Mesenchymal stem cell (in vitro differentiated cells and primary cell): ENCODE data around the gene A4GALT.
"Not testable (repeated sequence)": the region's sequence is repeated elsewhere in the genome, so short reads cannot be mapped to it uniquely, and the experiment has no call there.

ENCODE experiments used
- DNase-seq: peaks from one replicate; pipeline ENCODE4 v3.0.0-alpha.2; 2013
- H2AFZ ChIP-seq: one replicate; pipeline ENCODE4 v1.6.1; 2013; ENCODE audit warnings: low read depth, mild to moderate bottlenecking, control low read depth, inconsistent platforms, low read length, moderate library complexity
- H2AK5ac ChIP-seq: 2 replicates; pipeline ENCODE4 v1.6.1; 2013; ENCODE audit warnings: low read length, moderate library complexity, mild to moderate bottlenecking, inconsistent platforms; ENCODE audit not compliant: severe bottlenecking
- H2BK120ac ChIP-seq: one replicate; pipeline ENCODE4 v1.6.1; 2013; ENCODE audit warnings: low read depth, mild to moderate bottlenecking, inconsistent platforms, low read length, moderate library complexity
- H2BK12ac ChIP-seq, 2 experiments: one replicate each; pipeline ENCODE4 v1.6.1; 2013; ENCODE audit warnings: inconsistent platforms in 2 of 2, low read length in 2 of 2, mild to moderate bottlenecking in 2 of 2, moderate library complexity in 2 of 2, control low read depth in 1 of 2
- H2BK15ac ChIP-seq: one replicate; pipeline ENCODE4 v1.6.1; 2013; ENCODE audit warnings: mild to moderate bottlenecking, low read depth, inconsistent platforms; ENCODE audit not compliant: poor library complexity, severe bottlenecking
- H2BK5ac ChIP-seq: 2 replicates; pipeline ENCODE4 v1.6.1; 2013; ENCODE audit warnings: low read depth, mild to moderate bottlenecking, low read length, control low read depth, inconsistent platforms; ENCODE audit not compliant: poor library complexity, severe bottlenecking
- H3K14ac ChIP-seq, 2 experiments: one replicate each; pipeline ENCODE4 v1.6.1; 2013; ENCODE audit warnings: inconsistent platforms in 2 of 2, low read length in 2 of 2, control low read depth in 1 of 2, mild to moderate bottlenecking in 1 of 2, moderate library complexity in 1 of 2
- H3K18ac ChIP-seq, 2 experiments: one replicate each; pipeline ENCODE4 v1.6.1; 2013; ENCODE audit warnings: inconsistent platforms in 2 of 2, low read length in 2 of 2, control low read depth in 1 of 2, low read depth in 1 of 2, mild to moderate bottlenecking in 1 of 2
- H3K23ac ChIP-seq, 2 experiments: one replicate each; pipeline ENCODE4 v1.6.1; 2013; ENCODE audit warnings: inconsistent platforms in 2 of 2, low read length in 2 of 2, mild to moderate bottlenecking in 2 of 2, moderate library complexity in 2 of 2, control low read depth in 1 of 2
- H3K27ac ChIP-seq: 2 replicates; pipeline ENCODE4 v1.5.1; 2013; ENCODE audit warnings: mild to moderate bottlenecking, moderate library complexity, low read length, control low read depth, inconsistent platforms; ENCODE audit not compliant: poor library complexity, severe bottlenecking
- H3K27me3 ChIP-seq, 2 experiments: 2 replicates each; pipeline versions ENCODE4 v1.6.1 to v1.7.0; 2013; ENCODE audit warnings: low read length in 2 of 2, mild to moderate bottlenecking in 2 of 2, moderate library complexity in 2 of 2, control low read depth in 1 of 2, inconsistent platforms in 1 of 2; ENCODE audit not compliant: control insufficient read depth in 1 of 2, insufficient read depth in 1 of 2
- H3K36me3 ChIP-seq, 2 experiments: 2 replicates each; pipeline versions ENCODE4 v1.6.1 to v1.7.0; 2013; ENCODE audit warnings: low read length in 2 of 2, control low read depth in 1 of 2, inconsistent platforms in 1 of 2, low read depth in 1 of 2, mild to moderate bottlenecking in 1 of 2; ENCODE audit not compliant: insufficient read depth in 2 of 2, control insufficient read depth in 1 of 2
- H3K4ac ChIP-seq, 2 experiments: one replicate each; pipeline ENCODE4 v1.6.1; 2013; ENCODE audit warnings: inconsistent platforms in 2 of 2, low read length in 2 of 2, mild to moderate bottlenecking in 2 of 2, moderate library complexity in 2 of 2, control low read depth in 1 of 2, low read depth in 1 of 2
- H3K4me1 ChIP-seq: 2 replicates; pipeline ENCODE4 v1.6.1; 2013; ENCODE audit warnings: low read depth, low read length, control low read depth; ENCODE audit not compliant: control insufficient read depth, insufficient read depth
- H3K4me2 ChIP-seq: 2 replicates; pipeline ENCODE4 v1.6.1; 2013; ENCODE audit warnings: low read length, mild to moderate bottlenecking, inconsistent platforms; ENCODE audit not compliant: poor library complexity, severe bottlenecking
- H3K4me3 ChIP-seq, 2 experiments: 2 replicates each; pipeline versions ENCODE4 v1.5.1 to v1.7.0; 2013; ENCODE audit warnings: low read length in 2 of 2, mild to moderate bottlenecking in 2 of 2, control low read depth in 1 of 2, low read depth in 1 of 2; ENCODE audit not compliant: insufficient read depth in 1 of 2
- H3K79me1 ChIP-seq: replicated peaks from 2 replicates; pipeline ENCODE4 v1.6.1; 2013; ENCODE audit warnings: mild to moderate bottlenecking, control low read depth, low read length, inconsistent platforms; ENCODE audit not compliant: poor library complexity, severe bottlenecking
- H3K9ac ChIP-seq: 2 replicates; pipeline ENCODE4 v1.7.0; 2013; ENCODE audit warnings: mild to moderate bottlenecking, low read length, moderate library complexity
- H3K9me3 ChIP-seq: 2 replicates; pipeline ENCODE4 v1.7.0; 2013; ENCODE audit warnings: mild to moderate bottlenecking, low read length; ENCODE audit not compliant: control insufficient read depth
- H4K8ac ChIP-seq: one replicate; pipeline ENCODE4 v1.6.1; 2013; ENCODE audit warnings: inconsistent platforms, mild to moderate bottlenecking, low read length, moderate library complexity
- H4K91ac ChIP-seq: one replicate; pipeline ENCODE4 v1.6.1; 2013; ENCODE audit warnings: mild to moderate bottlenecking, low read length, inconsistent platforms
- WGBS: methylation state at CpG from one replicate; pipeline ENCODE4 v1.1.7; 2013; ENCODE audit warnings: mixed read lengths; 5-methylcytosine and 5-hydroxymethylcytosine counted together

A4GALT gene

DNA sequence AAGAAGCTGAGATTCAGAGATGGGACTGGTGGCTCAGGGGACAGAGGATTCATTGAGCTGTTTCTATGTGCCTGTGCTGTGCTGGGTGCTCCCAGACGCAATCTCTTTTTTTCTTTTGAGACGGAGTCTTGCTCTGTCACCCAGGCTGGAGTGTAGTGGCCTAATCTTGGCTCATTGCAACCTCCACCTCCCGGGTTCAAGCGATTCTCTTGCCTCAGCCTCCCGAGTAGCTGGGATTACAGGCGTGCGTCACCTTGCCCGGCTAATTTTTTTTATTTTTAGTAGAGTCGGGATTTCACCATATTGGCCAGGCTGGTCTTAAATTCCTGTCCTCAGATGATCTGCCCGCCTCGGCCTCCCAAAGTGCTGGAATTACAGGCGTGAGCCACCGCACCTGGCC, 47.6 kb downstream of the A4GALT start:
- not testable (repeated sequence) for H3K36me3 ChIP-seq, H3K27ac ChIP-seq, H3K18ac ChIP-seq, H3K23ac ChIP-seq, H2AFZ ChIP-seq, H3K14ac ChIP-seq, H3K4me3 ChIP-seq, H2BK15ac ChIP-seq, H3K79me1 ChIP-seq, H3K27me3 ChIP-seq, H4K91ac ChIP-seq, H2BK12ac ChIP-seq, H3K9me3 ChIP-seq, DNase-seq, H3K4me1 ChIP-seq, H2BK5ac ChIP-seq, H2AK5ac ChIP-seq, H2BK120ac ChIP-seq, H3K4me2 ChIP-seq, H3K4ac ChIP-seq, H4K8ac ChIP-seq, H3K9ac ChIP-seq
- WGBS, result 97% methylated on average over 13 of the region's 13 CpGs

DNA sequence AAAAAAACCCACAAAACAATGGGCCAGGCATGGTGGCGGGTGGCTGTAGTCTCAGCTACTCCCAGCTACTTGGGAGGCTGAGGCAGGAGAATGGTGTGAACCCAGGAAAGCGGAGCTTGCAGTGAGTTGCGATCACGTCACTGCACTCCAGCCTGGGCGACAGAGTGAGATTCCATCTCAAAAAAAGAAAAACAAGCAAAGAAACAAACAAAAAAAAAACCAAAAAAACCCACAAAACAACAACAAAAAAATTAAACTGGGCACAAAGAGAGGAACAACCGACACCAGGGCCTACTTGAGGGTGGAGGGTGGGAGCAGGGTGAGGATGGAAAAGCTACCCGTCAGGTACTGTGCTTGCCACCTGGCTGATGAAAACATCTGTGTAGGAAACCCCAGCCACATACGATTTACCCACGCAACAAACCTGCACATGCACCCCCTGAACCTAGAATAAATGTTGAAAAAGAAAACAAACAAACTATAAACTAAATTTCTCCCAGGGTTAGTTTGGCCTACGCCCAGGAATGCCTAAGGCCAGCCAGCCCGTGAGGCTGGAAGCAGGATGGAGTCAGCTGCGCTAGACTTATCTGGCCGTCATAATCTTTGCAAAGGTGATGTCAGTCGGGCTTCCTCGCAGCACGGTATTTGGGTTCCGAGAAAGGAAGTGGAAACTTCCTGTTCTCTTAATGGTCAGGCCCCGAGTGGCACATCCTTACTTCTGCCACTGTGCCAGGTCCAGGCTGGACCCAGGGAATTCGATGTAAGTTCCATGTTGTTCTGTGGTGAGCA, 49.6 kb downstream of the A4GALT start:
- H3K9ac ChIP-seq, result no peak overlapping the region
- H3K4me1 ChIP-seq, result peaks cover 4% of the 10 kb centered on the region
- no peak for DNase-seq
- no peak overlapping the region for H2BK5ac ChIP-seq
- H3K4me3 ChIP-seq, result no peak overlapping the region
- no peak overlapping the region for H3K4me2 ChIP-seq
- H4K91ac ChIP-seq, result no peak overlapping the region
- H3K23ac ChIP-seq, result peak overlapping the region in 1 of 2 experiments; percentile 51
- H3K9me3 ChIP-seq, result no peaks in the 10 kb centered on the region
- no peak overlapping the region for H2AFZ ChIP-seq
- no peak overlapping the region for H2BK12ac ChIP-seq
- H3K18ac ChIP-seq, result no peak overlapping the region
- H3K27ac ChIP-seq, result no peak overlapping the region
- H2AK5ac ChIP-seq, result no peak overlapping the region
- no peak overlapping the region for H2BK15ac ChIP-seq
- no peak overlapping the region for H3K4ac ChIP-seq
- no peak overlapping the region for H3K14ac ChIP-seq
- 80% methylated on average over 15 of the region's 19 CpGs for WGBS
- no peaks in the 10 kb centered on the region for H3K79me1 ChIP-seq
- no peak overlapping the region for H4K8ac ChIP-seq
- no peaks in the 10 kb centered on the region for H3K27me3 ChIP-seq
- H3K36me3 ChIP-seq, result no peaks in the 10 kb centered on the region
- H2BK120ac ChIP-seq, result no peak overlapping the region

DNA sequence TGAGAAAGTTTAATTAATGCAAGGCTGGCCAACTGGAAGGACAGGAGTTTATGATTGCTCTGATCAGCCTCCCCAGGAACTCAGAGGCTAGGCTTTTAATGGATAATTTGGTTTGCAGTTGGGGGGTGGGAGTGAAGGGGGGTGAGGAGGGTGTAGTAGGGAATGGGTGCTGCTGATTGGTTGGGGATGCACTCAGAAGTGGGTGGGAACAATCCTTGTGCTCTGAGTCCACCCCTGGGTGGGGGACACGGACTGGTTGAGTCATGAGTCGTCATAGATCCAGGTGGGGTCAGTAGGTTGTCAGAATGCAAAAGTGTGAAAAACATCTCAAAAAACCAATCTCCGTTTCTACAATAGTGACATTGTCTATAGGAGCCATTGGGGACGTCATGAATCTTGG, 50.6 kb downstream of the A4GALT start:
- H2BK5ac ChIP-seq, result no peak overlapping the region
- WGBS, result 94% methylated on average over 2 of the region's 4 CpGs

GRCh38 chr22:42666393-42666792, 54.3 kb downstream of the A4GALT start:
- not testable (repeated sequence) for H3K4me2 ChIP-seq, H2BK15ac ChIP-seq, H2BK12ac ChIP-seq, H3K4ac ChIP-seq, H2BK120ac ChIP-seq, H4K8ac ChIP-seq, H3K9me3 ChIP-seq, H2BK5ac ChIP-seq, H2AK5ac ChIP-seq, H3K9ac ChIP-seq, H3K14ac ChIP-seq, H3K4me1 ChIP-seq, H3K18ac ChIP-seq, H3K23ac ChIP-seq, H4K91ac ChIP-seq, H3K79me1 ChIP-seq, DNase-seq, H2AFZ ChIP-seq, H3K36me3 ChIP-seq, H3K27me3 ChIP-seq, H3K27ac ChIP-seq, H3K4me3 ChIP-seq
- WGBS, result 89% methylated on average over 3 of the region's 3 CpGs

More for the DNA sequence above, 50.6 kb downstream of the A4GALT start:
- no peak overlapping the region for H3K14ac ChIP-seq
- no peak overlapping the region for H3K4ac ChIP-seq
- no peak overlapping the region for H3K27ac ChIP-seq
- H2BK120ac ChIP-seq, result no peak overlapping the region
- H3K9me3 ChIP-seq, result no peaks in the 10 kb centered on the region
- no peak overlapping the region for H2AFZ ChIP-seq
- H2BK15ac ChIP-seq, result no peak overlapping the region
- peaks cover 4% of the 10 kb centered on the region for H3K4me1 ChIP-seq
- no peak for DNase-seq
- H4K8ac ChIP-seq, result no peak overlapping the region
- no peak overlapping the region for H3K23ac ChIP-seq
- H4K91ac ChIP-seq, result no peak overlapping the region
- no peak overlapping the region for H3K4me2 ChIP-seq
- H3K36me3 ChIP-seq, result no peaks in the 10 kb centered on the region
- H3K18ac ChIP-seq, result no peak overlapping the region
- H3K27me3 ChIP-seq, result no peaks in the 10 kb centered on the region
- H3K4me3 ChIP-seq, result no peak overlapping the region
- no peak overlapping the region for H2AK5ac ChIP-seq
- H3K79me1 ChIP-seq, result no peaks in the 10 kb centered on the region
- no peak overlapping the region for H2BK12ac ChIP-seq
- no peak overlapping the region for H3K9ac ChIP-seq
